Activated T-helper 1 cell treated with anti-CD3 and anti-CD28 coated beads, Interleukin-12 subunit alpha, Interleukin-12 subunit beta, Interleukin-2, Interleukin-4 antibody, amounts not matched to agents 30 ng/mL and 10 ng/mL and 1 ng/mL, durations not matched to agents 14 hours and 24 hours and 36 hours (primary cell): Measurements from ENCODE around the gene CSTB. TPM values are rescaled to one million over a fixed set of nuclear protein-coding genes. Genes with fewer than 3 reads are reported as not detected.

Source experiments
- DNase-seq: peaks from one replicate; pipeline ENCODE4 v3.0.0; 2021; ENCODE audit warnings: low spot score
- H3K27ac Mint-ChIP-seq: one replicate; pipeline ENCODE4 v1.8.0; 2021; ENCODE audit warnings: mild to moderate bottlenecking, mixed read lengths
- H3K27me3 Mint-ChIP-seq: one replicate; pipeline ENCODE4 v1.8.0; 2022; ENCODE audit warnings: mild to moderate bottlenecking, moderate library complexity, mixed read lengths; ENCODE audit not compliant: insufficient read depth
- H3K36me3 Mint-ChIP-seq: one replicate; pipeline ENCODE4 v1.8.0; 2021; ENCODE audit warnings: low read depth, mixed read lengths
- H3K4me1 Mint-ChIP-seq: one replicate; pipeline ENCODE4 v1.8.0; 2021; ENCODE audit warnings: low read depth, mixed read lengths
- H3K4me3 Mint-ChIP-seq: one replicate; pipeline ENCODE4 v1.8.0; 2021; ENCODE audit warnings: mild to moderate bottlenecking, moderate library complexity, mixed read lengths
- H3K9me3 Mint-ChIP-seq: one replicate; pipeline ENCODE4 v1.8.0; 2021; ENCODE audit warnings: mixed read lengths
- intact Hi-C: fragments of 100-400 bp; cut with micrococcal nuclease; formaldehyde crosslinking; loops from one replicate; pipeline ENCODE4 v1.15.1; 2024
- total RNA-seq: library from RNA; stranded (reverse); gene quantifications from 2 replicates; pipeline ENCODE4 v1.2.3, GENCODE V29; 2022

CSTB gene
- total RNA-seq, 1 donor from 2014 or later: 52.4 TPM

DNA sequence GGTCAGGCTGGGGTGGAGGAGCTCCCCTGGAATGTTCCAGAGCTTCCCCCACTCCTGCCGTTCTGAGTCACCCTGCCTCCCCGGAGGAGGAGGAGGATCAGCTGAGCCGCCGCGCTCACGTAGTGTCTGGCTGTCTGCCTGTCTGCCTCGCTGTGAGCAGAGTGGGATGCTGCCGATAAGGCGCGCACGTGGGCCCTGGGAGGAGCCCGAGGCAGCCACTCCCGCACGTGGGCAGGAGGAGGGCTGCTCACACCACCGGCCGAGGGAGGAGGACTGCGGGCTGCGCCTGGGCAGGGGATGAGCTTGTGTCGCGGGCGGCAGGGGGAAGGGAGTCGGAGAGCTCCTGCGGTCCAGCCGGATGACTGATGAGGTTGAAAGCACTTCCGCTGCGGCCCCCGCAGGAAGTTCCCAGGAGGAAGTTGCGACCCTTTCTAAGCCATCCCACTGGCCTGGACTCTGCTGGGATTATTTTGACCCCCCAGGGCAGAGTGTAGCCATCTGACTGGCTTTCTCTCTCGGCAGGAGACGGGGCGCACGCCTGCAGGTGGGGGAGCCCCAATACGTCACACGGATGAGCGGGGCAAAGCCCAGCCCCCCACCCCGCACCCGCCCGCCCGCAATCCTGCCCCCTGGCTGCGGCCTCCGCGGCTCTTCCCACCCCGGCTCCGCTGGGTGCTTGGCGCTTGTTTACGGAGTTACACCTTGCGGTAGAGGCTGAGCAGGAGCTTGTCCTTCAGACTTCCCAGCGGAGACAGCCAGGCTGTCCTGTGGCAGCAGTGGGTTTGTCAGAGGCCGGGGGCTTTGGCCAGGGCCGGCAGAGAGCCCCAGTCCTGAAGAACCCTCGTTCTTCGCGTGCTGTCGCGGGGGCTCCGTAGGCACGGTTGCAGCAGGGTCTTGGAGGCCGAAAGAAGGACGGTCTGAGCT, 47.4 kb downstream of the CSTB start:
- Mint-ChIP-seq H3K27ac (peak overlapping the region; percentile 87), H3K36me3 (peaks cover 24% of the 10 kb centered on the region), H3K4me3 (peak overlapping the region; percentile 80), H3K9me3 (no peaks in the 10 kb centered on the region), H3K27me3 (no peaks in the 10 kb centered on the region), H3K4me1 (peaks cover 50% of the 10 kb centered on the region)
- intact Hi-C loops: loop anchor here (1.0 to 5.0 kb wide), 4 partner anchors 9 to 284 kb away; partner anchors contain the start of genes PDXK, RRP1 and TRAPPC10
- peak; percentile 72 for DNase-seq

DNA sequence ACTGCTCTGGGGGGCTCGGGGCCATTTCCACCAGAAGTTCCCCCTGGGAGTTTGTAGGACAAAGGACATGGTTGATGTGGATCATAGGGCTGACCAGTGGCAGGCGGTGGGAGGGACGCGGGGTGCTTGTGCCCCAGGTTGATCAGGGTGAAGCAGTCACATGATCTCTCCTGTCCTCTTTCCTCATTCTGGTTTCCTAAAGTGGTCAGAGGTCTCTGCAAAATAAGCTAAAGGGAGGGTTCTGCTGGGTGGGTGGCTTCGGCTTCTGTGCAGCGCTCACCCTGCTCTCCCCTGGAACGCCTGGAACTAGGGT, 48.0 kb downstream of the CSTB start:
- DNase-seq: no peak
- intact Hi-C loops: loop anchor here (1.0 to 5.0 kb wide), 4 partner anchors 9 to 284 kb away; partner anchors contain the start of genes PDXK, RRP1 and TRAPPC10
- Mint-ChIP-seq H3K4me1 (peaks cover 46% of the 10 kb centered on the region), H3K9me3 (no peaks in the 10 kb centered on the region), H3K4me3 (peak overlapping the region; percentile 80), H3K27me3 (no peaks in the 10 kb centered on the region), H3K36me3 (peaks cover 19% of the 10 kb centered on the region), H3K27ac (peak overlapping the region; percentile 87)

- no peaks in the 10 kb centered on the region for H3K27me3 Mint-ChIP-seq
- H3K27ac Mint-ChIP-seq: peak overlapping the region; percentile 67
- H3K4me1 Mint-ChIP-seq: peaks cover 46% of the 10 kb centered on the region
- DNase-seq: no peak
- H3K36me3 Mint-ChIP-seq: peaks cover 19% of the 10 kb centered on the region
- intact Hi-C loops: loop anchor here (1.0 to 5.0 kb wide), 4 partner anchors 8 to 285 kb away; partner anchors contain the start of genes PDXK, RRP1 and TRAPPC10
- no peaks in the 10 kb centered on the region for H3K9me3 Mint-ChIP-seq
- H3K4me3 Mint-ChIP-seq: peak overlapping the region; percentile 80
Observed at GRCh38 chr21:43727519-43728153, 48.5 kb downstream of the CSTB start.

DNA sequence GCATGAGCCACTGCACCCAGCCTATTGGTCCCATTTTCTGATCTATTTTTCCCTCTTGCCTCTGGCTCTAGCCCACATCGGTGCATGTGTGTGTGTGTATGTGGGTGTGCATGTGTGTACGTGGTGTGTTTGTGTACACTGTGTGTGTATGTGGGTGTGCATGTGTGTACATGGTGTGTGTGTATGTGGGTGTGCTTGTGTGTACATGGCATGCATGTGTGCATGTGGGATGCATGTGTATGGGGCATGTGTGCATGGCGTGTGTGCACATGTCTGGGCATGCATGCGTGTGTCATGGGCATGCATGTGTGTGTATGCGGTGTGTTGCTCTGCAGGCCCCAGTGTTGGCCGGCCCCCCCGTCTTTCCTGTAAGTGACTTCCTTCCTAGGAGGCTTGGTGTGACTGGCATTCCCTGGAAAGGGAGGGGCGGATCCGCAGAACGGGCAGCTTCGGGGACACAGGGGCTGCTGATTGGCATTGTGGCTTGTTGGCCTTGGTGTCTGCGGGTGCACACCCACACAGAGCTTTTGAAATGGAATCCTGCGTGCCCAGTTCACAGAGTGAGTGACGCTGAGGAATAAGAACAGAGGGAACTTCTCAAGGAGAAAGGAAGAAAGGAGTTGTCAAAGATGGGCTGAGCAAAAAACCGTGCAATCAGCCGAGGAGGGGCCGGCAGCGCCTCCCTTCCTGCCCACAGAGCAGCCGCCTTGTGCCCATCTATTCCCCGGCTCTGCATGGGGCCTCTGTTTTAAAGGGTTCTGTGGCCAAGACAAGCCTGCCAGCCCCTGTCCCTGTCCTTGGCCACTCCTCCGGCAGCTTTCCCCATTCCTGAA, 49.2 kb downstream of the CSTB start:
- DNase-seq: no peak
- Mint-ChIP-seq H3K4me3 (peak overlapping the region; percentile 80), H3K36me3 (peaks cover 19% of the 10 kb centered on the region), H3K27me3 (no peaks in the 10 kb centered on the region), H3K4me1 (peaks cover 41% of the 10 kb centered on the region), H3K27ac (peak overlapping the region; percentile 70), H3K9me3 (no peaks in the 10 kb centered on the region)
- intact Hi-C loops: loop anchor here (5.0 kb wide), 1 partner anchor 285 kb away; the partner anchor contains the start of gene TRAPPC10

Other genes with a start within 250 kb of the CSTB start
- gene HSF2BP, start 116.8 kb downstream of the CSTB start, total RNA-seq: 1.2 TPM in 2 replicates
- 76.8 and 77.8 TPM in 2 replicates for gene RRP1B, start 116.7 kb downstream of the CSTB start, total RNA-seq
- 123 and 135 TPM in 2 replicates for gene PDXK, start 57.2 kb downstream of the CSTB start, total RNA-seq
- 90.9 and 91.8 TPM in 2 replicates for gene RRP1, start 13.3 kb upstream of the CSTB start, total RNA-seq
- gene AGPAT3, start 88.9 kb upstream of the CSTB start, total RNA-seq: 127 and 132 TPM in 2 replicates
- gene TRAPPC10, start 236.0 kb upstream of the CSTB start, total RNA-seq: 85.5 and 95.3 TPM in 2 replicates